ENCODE results near the gene IFNA16.
"Not testable (repeated sequence)": the region's sequence is repeated elsewhere in the genome, so short reads cannot be mapped to it uniquely, and the experiment has no call there.

DNA sequence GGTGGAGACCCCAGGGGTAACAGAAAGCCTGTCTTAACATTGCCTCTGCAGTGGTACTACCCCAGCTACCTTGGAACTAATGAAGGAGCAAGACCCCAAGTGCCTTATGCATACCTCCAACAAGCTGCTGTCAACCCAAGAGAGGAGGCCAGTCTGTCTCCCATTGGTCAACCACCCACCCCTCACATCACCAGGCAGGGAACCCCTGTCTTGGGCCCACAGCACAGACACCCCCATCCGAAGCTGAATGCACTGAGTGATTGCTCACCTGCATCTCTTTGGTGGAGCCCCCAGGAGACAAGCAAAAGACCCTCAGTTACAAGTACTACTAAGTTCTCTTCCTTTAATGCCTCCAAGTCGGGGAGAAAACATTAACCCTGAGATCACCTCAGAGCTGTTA lies 5.0 kb downstream of the IFNA16 start:
- TF ChIP-seq, protein P1, sequence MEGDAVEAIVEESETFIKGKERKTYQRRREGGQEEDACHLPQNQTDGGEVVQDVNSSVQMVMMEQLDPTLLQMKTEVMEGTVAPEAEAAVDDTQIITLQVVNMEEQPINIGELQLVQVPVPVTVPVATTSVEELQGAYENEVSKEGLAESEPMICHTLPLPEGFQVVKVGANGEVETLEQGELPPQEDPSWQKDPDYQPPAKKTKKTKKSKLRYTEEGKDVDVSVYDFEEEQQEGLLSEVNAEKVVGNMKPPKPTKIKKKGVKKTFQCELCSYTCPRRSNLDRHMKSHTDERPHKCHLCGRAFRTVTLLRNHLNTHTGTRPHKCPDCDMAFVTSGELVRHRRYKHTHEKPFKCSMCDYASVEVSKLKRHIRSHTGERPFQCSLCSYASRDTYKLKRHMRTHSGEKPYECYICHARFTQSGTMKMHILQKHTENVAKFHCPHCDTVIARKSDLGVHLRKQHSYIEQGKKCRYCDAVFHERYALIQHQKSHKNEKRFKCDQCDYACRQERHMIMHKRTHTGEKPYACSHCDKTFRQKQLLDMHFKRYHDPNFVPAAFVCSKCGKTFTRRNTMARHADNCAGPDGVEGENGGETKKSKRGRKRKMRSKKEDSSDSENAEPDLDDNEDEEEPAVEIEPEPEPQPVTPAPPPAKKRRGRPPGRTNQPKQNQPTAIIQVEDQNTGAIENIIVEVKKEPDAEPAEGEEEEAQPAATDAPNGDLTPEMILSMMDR (IDR thresholded peaks at IDR 0.05) = not testable (repeated sequence)
- not testable (repeated sequence) for TF ChIP-seq ZFX (IDR thresholded peaks at IDR 0.05; ENCODE audit: borderline replicate concordance)
